HEK293 (cell line): ENCODE data around the gene SKAP1.
A peak's percentile ranks its signal among the peaks of the same experiment; 100 is the strongest.

ENCODE experiments used
- CTCF ChIP-seq: fragments of 450-650 bp; formaldehyde crosslinking; IDR thresholded peaks from 2 replicates; pipeline ENCODE4 v1.5.1; 2016; ENCODE audit warnings: missing biosample characterization, missing genetic modification characterization
- GFI1B ChIP-seq: fragments of 450-650 bp; formaldehyde crosslinking; IDR thresholded peaks from 2 replicates; pipeline ENCODE4 v1.5.1; 2016; ENCODE audit warnings: missing biosample characterization, missing genetic modification characterization
- KLF8 ChIP-seq: fragments of 450-650 bp; formaldehyde crosslinking; IDR thresholded peaks from 2 replicates; pipeline ENCODE4 v1.5.1; 2016; ENCODE audit warnings: missing biosample characterization, missing genetic modification characterization
- PRDM6 ChIP-seq: fragments of 450-650 bp; formaldehyde crosslinking; IDR thresholded peaks from 2 replicates; pipeline ENCODE4 v1.5.1; 2017; ENCODE audit warnings: missing biosample characterization, missing genetic modification characterization
- WT1 ChIP-seq: fragments of 450-650 bp; formaldehyde crosslinking; IDR thresholded peaks from 2 replicates; pipeline ENCODE4 v1.5.1; 2016; ENCODE audit warnings: missing biosample characterization, missing genetic modification characterization
- ZBTB7A ChIP-seq: fragments of 450-650 bp; formaldehyde crosslinking; IDR thresholded peaks from 2 replicates; pipeline ENCODE4 v1.5.1; 2016; ENCODE audit warnings: low read depth, missing biosample characterization, missing genetic modification characterization
- ZEB2 ChIP-seq: fragments of 450-650 bp; formaldehyde crosslinking; IDR thresholded peaks from 2 replicates; pipeline ENCODE4 v1.5.1; 2016; ENCODE audit warnings: missing biosample characterization, missing genetic modification characterization
- ZNF133 ChIP-seq: fragments of 450-650 bp; formaldehyde crosslinking; IDR thresholded peaks from 2 replicates; pipeline ENCODE4 v1.5.1; 2016; ENCODE audit warnings: missing biosample characterization, missing genetic modification characterization
- ZNF148 ChIP-seq: fragments of 450-650 bp; formaldehyde crosslinking; IDR thresholded peaks from 2 replicates; pipeline ENCODE4 v1.5.0; 2017; ENCODE audit warnings: missing biosample characterization, missing genetic modification characterization, borderline replicate concordance
- ZNF157 ChIP-seq: fragments of 450-650 bp; formaldehyde crosslinking; IDR thresholded peaks from 2 replicates; pipeline ENCODE4 v1.5.1; 2016; ENCODE audit warnings: missing biosample characterization, missing genetic modification characterization
- ZNF211 ChIP-seq: fragments of 450-650 bp; formaldehyde crosslinking; IDR thresholded peaks from 2 replicates; pipeline ENCODE4 v1.5.1; 2016; ENCODE audit warnings: low read depth, missing biosample characterization, missing genetic modification characterization
- ZNF223 ChIP-seq: fragments of 450-650 bp; formaldehyde crosslinking; IDR thresholded peaks from 2 replicates; pipeline ENCODE4 v1.5.1; 2016; ENCODE audit warnings: missing biosample characterization, missing genetic modification characterization
- ZNF239 ChIP-seq: fragments of 450-650 bp; formaldehyde crosslinking; IDR thresholded peaks from 2 replicates; pipeline ENCODE4 v1.5.1; 2016; ENCODE audit warnings: missing biosample characterization, missing genetic modification characterization
- ZNF266 ChIP-seq: fragments of 450-650 bp; formaldehyde crosslinking; IDR thresholded peaks from 2 replicates; pipeline ENCODE4 v1.5.1; 2016; ENCODE audit warnings: missing biosample characterization, missing genetic modification characterization, low read depth
- ZNF335 ChIP-seq: fragments of 450-650 bp; formaldehyde crosslinking; conservative IDR thresholded peaks from 2 replicates; pipeline ENCODE4 v1.5.1; 2016; ENCODE audit warnings: missing biosample characterization, missing genetic modification characterization
- ZNF350 ChIP-seq: fragments of 450-650 bp; formaldehyde crosslinking; IDR thresholded peaks from 2 replicates; pipeline ENCODE4 v1.5.0; 2017; ENCODE audit warnings: missing biosample characterization, mild to moderate bottlenecking, missing genetic modification characterization
- ZNF473 ChIP-seq: fragments of 450-650 bp; formaldehyde crosslinking; IDR thresholded peaks from 2 replicates; pipeline ENCODE4 v1.5.1; 2017; ENCODE audit warnings: missing biosample characterization, missing genetic modification characterization
- ZNF48 ChIP-seq: fragments of 450-650 bp; formaldehyde crosslinking; IDR thresholded peaks from 2 replicates; pipeline ENCODE4 v1.5.1; 2016; ENCODE audit warnings: missing biosample characterization, missing genetic modification characterization
- ZNF513 ChIP-seq: fragments of 450-650 bp; IDR thresholded peaks from 2 replicates; pipeline ENCODE4 v1.5.1; 2018; ENCODE audit warnings: missing biosample characterization, missing genetic modification characterization
- ZNF558 ChIP-seq: fragments of 450-650 bp; formaldehyde crosslinking; IDR thresholded peaks from 2 replicates; pipeline ENCODE4 v1.5.1; 2016; ENCODE audit warnings: missing biosample characterization, missing genetic modification characterization
- ZNF561 ChIP-seq: fragments of 450-650 bp; IDR thresholded peaks from 2 replicates; pipeline ENCODE4 v1.5.1; 2018; ENCODE audit warnings: missing biosample characterization, missing genetic modification characterization, borderline replicate concordance
- ZNF610 ChIP-seq: fragments of 450-650 bp; formaldehyde crosslinking; IDR thresholded peaks from 2 replicates; pipeline ENCODE4 v1.5.1; 2016; ENCODE audit warnings: missing biosample characterization, missing genetic modification characterization, borderline replicate concordance
- ZNF621 ChIP-seq: fragments of 450-650 bp; formaldehyde crosslinking; IDR thresholded peaks from 2 replicates; pipeline ENCODE4 v1.5.1; 2017; ENCODE audit warnings: missing biosample characterization, missing genetic modification characterization
- ZNF624 ChIP-seq: fragments of 450-650 bp; formaldehyde crosslinking; IDR thresholded peaks from 2 replicates; pipeline ENCODE4 v1.5.1; 2017; ENCODE audit warnings: missing biosample characterization, missing genetic modification characterization
- ZNF626 ChIP-seq: fragments of 450-650 bp; sonication (Bioruptor Pico); formaldehyde crosslinking; IDR thresholded peaks from 2 replicates; pipeline ENCODE4 v1.5.1; 2018; ENCODE audit warnings: missing biosample characterization, missing genetic modification characterization, inconsistent platforms
- ZNF692 ChIP-seq: fragments of 450-650 bp; formaldehyde crosslinking; IDR thresholded peaks from 2 replicates; pipeline ENCODE4 v1.5.1; 2016; ENCODE audit warnings: missing biosample characterization, missing genetic modification characterization
- ZSCAN30 ChIP-seq: fragments of 450-650 bp; IDR thresholded peaks from 2 replicates; pipeline ENCODE4 v1.5.1; 2018; ENCODE audit warnings: missing biosample characterization, mild to moderate bottlenecking, missing genetic modification characterization, moderate library complexity
- ZSCAN5A ChIP-seq: fragments of 450-650 bp; formaldehyde crosslinking; IDR thresholded peaks from 2 replicates; pipeline ENCODE4 v1.5.1; 2016; ENCODE audit warnings: missing biosample characterization, missing genetic modification characterization

SKAP1 gene

GRCh38 chr17:48162946-48163506, 267.0 kb downstream of the SKAP1 start (continued):
- TF ChIP-seq ZSCAN30 (tag by site-specific recombination) (peak; percentile 54; the same call in 1 of the 2 replicates), ZNF473 (tag by site-specific recombination) (no peak), ZNF692 (no peak), ZNF157 (tag by site-specific recombination) (no peak), CTCF (tag by site-specific recombination) (no peak), ZNF223 (tag by site-specific recombination) (no peak), ZNF148 (tag by site-specific recombination) (no peak), PRDM6 (tag by site-specific recombination) (peak; percentile 88), ZNF335 (peak; percentile 30; the same call in 1 of the 2 replicates), ZNF513 (no peak), ZNF558 (tag by site-specific recombination) (no peak), ZNF48 (tag by site-specific recombination) (no peak), ZNF239 (no peak), GFI1B (tag by site-specific recombination) (0 out of 2 replicates have a peak, but pooled peaks have one; percentile 53), ZNF621 (tag by site-specific recombination) (no peak), ZNF266 (no peak), ZNF211 (tag by site-specific recombination) (no peak), ZNF133 (tag by site-specific recombination) (no peak), ZNF561 (tag by site-specific recombination) (peak; percentile 39; the same call in 1 of the 2 replicates), ZSCAN5A (tag by site-specific recombination) (no peak), ZNF626 (tag by site-specific recombination) (no peak), ZEB2 (tag by site-specific recombination) (peak; percentile 46), KLF8 (0 out of 2 replicates have a peak, but pooled peaks have one; percentile 25), WT1 (no peak), ZNF624 (tag by site-specific recombination) (no peak), ZNF610 (tag by site-specific recombination) (no peak), ZBTB7A (tag by site-specific recombination) (no peak), ZNF350 (tag by site-specific recombination) (no peak)
